Measurements from ENCODE around the gene DEFB115.
A peak's percentile ranks its signal among the peaks of the same experiment; 100 is the strongest.
"Not testable (repeated sequence)": the region's sequence is repeated elsewhere in the genome, so short reads cannot be mapped to it uniquely, and the experiment has no call there.

DEFB115 gene, protein sequence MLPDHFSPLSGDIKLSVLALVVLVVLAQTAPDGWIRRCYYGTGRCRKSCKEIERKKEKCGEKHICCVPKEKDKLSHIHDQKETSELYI

DNA sequence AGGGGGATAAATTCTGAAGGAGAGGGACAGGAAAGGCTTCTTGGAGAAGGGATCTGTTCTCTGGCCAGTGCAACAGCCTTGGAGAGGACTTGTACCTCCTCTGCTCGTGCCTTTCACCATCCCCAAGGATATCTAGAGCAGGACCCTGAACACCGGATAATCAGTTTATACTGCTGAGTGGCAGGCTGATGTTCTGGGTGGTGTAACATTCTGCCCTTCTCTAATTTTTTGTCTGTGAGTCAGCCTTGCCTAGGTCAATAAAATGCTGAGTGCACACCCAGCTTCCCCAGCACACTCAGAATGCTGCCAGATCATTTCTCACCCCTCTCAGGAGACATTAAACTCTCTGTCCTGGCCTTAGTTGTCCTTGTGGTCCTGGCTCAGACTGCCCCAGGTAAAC lies at the start of gene DEFB115:
DEFB115 (plus strand) TSS at position 301 of the 400 bp plus-strand sequence; CDS start at position 301, 0 bp downstream.
- in situ Hi-C loops (cut with MboI; ENCODE audit: low pct_unique_long_range_greater_than_20kb, low sequenced_read_pairs), result no loop called here
- no peak for DNase-seq

DNA sequence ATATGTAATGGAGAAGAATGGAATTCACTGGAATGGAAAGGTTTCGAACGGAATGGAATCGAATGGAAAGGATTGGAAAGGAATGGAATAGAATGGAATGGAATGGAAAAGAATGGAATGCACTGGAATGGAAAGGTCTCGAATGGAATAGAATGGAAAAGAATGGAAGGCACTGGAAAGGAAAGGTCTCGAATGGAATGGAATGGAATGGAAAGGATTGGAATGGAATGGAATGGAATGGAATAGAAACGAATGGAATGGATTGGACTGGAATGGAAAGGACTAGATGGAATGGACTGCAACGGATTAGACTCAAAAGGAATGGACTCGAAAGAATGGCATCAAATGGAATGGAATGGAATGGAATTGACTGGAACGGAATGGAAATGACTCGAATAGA lies 20.5 kb upstream of the DEFB115 start:
- in situ Hi-C loops (cut with MboI; ENCODE audit: low pct_unique_long_range_greater_than_20kb, low sequenced_read_pairs), result no loop called here
- DNase-seq, result no peak

DNA sequence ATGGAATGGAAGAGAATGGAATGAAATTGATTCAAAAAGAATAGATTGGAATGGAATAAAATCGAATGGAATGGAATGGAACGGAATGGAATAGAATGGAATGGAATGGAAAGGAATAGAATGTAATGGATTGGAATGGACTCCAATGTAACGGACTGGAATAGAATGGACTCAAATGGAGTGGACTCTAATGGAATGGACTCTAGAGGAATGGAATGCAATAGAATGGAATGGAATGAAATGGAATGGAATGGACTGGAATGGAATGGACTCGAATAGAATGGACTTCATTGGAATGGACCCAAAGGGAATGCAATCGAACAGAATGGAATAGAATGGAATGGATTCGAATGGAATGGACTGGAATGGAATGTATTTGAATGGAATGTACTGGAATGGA lies 19.7 kb upstream of the DEFB115 start:
- no peak for DNase-seq
- in situ Hi-C loops (cut with MboI; ENCODE audit: low pct_unique_long_range_greater_than_20kb, low sequenced_read_pairs), result no loop called here

DNA sequence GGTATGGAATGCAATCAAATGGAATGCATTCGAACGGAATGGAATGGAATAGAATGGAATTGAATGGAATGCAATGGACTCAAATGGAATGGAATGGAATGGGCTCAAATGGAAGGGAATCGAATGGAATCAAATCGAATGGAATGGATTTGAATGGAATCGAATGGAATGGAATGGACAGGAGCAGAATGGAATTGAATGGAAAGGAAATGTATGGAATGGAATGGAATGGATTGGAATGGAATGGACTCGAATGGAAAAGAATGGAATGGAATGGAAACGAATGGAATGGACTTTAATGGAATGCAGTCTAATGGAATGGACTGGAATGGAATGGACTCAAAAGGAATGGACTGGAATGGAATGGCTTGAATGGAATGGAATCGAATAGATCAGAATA lies 18.3 kb upstream of the DEFB115 start:
- in situ Hi-C loops (cut with MboI; ENCODE audit: low pct_unique_long_range_greater_than_20kb, low sequenced_read_pairs), result no loop called here
- no peak for DNase-seq

DNA sequence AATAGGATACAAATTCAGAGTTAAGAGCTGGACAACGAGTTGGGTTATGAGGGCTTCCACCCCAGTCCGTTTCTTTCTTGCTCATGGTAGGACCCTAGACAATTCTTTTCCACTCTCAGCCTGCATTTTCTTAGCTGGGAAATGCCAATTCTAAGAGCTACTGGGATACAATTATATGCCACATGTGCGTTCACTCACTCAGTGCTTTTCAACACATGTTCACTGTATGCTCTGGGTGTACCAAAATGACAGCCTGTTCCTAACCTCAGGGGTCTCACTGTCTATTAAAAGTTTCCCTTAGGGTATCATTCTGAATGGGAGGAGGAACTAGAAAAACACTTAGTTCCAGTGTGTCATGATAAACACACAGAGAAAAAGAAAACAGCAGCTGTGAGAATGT lies 505 bp upstream of the DEFB115 start:
- DNase-seq, result no peak
- in situ Hi-C loops (cut with MboI; ENCODE audit: low pct_unique_long_range_greater_than_20kb, low sequenced_read_pairs), result no loop called here

DNA sequence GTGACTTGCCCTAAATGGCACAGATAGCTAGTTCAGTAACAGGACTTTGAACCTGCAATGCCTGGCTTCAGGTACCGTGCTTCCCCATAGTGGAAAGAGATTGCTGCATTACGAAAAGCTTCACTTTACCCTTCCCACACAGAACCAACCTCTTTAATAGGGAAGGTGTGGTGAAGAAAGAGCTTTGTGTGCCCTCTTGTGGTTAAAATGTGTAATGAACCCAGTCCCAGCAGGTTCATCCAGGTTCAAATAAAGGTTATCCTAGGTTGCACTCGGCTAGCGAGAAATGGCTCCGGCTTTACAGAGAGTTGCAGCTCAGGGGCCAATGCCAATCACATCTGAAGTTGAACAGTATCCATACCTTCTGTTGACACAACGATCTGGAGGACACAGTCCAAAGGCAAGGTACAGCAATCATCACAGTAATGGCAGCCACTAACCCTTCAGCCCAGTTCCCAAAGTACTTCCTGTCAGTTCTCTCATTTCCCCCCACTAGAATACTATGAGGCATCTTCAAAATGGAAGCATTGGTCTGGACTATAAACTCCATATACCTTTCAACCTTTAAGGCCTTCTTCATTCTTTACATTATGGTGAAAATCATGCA lies 3.0 kb downstream of the DEFB115 start:
- DNase-seq, result peak; percentile 78
- in situ Hi-C loops (cut with MboI; ENCODE audit: low pct_unique_long_range_greater_than_20kb, low sequenced_read_pairs), result no loop called here

DNA sequence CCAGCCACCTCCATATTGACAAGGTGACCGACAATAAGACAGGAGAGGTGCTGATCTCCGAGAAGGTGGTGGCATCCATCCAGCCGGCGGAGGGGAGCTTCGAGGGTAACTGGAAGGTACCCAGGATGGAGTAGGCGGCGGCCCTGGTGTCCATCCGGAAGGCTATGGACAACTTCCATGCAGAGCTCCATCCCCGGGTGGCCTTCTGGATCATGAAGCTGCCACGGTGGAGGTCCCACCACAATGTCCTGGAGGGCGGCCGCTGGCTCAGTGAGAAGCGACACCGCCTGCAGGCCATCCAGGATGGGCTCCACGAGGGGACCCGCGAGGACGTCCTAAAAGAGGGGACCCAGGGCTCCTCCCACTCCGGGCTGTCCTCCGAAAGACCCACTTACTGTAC lies 17.0 kb downstream of the DEFB115 start:
- in situ Hi-C loops (cut with MboI; ENCODE audit: low pct_unique_long_range_greater_than_20kb, low sequenced_read_pairs), result no loop called here
- DNase-seq, result no peak

DNA sequence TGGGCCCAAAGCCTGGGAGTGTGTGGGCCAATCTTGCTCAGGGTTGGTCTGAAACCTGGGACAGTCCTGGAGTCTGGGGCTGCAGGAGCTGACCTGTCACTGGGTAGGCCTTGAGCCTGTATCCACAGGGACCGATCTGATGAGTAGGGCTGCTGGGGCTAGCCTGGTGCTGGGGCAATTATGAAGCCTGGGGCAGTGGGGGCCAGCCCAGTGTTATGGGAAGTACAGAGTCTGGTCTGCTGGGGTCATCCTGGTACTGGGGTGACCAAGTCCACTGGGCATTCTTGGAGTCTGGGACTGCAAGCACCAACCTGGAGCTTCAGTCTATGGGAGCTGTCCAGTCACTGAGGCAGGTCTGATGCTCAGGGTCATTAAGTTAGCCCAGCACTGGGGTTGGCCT lies 20.7 kb downstream of the DEFB115 start:
- DNase-seq, result no peak
- in situ Hi-C loops (cut with MboI; ENCODE audit: low pct_unique_long_range_greater_than_20kb, low sequenced_read_pairs), result no loop called here

DNA sequence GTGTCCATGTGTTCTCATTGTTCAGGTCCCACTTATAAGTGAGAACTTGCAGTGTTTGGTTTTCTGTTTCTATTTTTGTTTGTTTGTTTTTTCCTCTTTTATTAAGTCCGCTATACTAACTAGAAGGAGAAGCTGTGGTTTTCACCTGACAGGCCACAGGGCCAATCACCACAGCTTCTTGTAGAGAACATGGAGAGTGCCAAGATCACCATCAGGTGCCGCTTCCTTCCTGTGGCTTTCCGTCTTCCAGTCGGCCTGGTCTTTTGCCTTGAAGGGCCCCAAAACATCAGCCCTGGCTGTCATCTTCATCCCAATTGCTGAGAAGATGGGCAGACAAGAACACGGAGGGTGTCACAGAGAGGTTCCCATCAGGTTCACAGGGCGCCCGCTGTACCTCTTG lies 27.5 kb downstream of the DEFB115 start:
- DNase-seq; in situ Hi-C loops (cut with MboI; ENCODE audit: low pct_unique_long_range_greater_than_20kb, low sequenced_read_pairs): not testable (repeated sequence)

DNA sequence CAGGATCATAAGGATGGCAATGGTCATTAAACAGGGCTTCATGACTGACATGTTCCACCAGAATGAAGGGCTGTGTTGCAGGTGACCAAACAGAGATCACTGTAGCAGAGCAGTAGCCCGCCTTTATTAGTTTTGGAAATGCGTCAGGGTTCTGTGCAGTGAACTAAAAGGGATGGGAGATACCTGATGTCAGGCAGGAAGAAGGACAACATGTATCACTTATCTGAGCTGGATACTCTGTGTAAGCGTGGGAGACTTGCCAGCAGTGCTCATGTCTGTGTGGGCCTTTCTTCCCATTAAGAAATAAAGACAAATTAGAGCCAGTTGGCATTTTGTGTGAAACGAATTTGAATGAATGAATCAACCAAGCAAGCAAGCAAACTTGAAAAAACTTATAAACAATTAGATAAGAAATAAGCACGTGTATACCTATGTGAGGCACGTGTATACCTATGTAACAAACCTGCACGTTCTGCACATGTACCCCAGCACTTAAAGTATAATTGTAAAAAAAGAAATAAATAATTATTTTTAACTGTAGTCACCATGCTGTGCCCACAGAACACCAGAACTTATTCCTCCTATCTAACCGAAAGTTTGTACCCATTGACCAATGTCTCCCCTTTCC lies 51.2 kb downstream of the DEFB115 start, which contains the start of gene DEFB116:
DEFB116 (minus strand) TSS at position 51 of the 628 bp plus-strand sequence; CDS start at position 51, 0 bp downstream.
- in situ Hi-C loops (cut with MboI; ENCODE audit: low pct_unique_long_range_greater_than_20kb, low sequenced_read_pairs), result no loop called here
- no peak for DNase-seq
